ENCODE results near the gene GNAI1.

Gene GNAI1

GRCh38 chr7:80230327-80230726, 95.7 kb downstream of the GNAI1 start:
- ChIA-PET CTCF (no interaction called here), POLR2A (no interaction called here)
- H3K4me3 ChIP-seq (ENCODE audit: low read depth, low read length) = no peak overlapping the region
- no peak for TF ChIP-seq CTCF (IDR thresholded peaks at IDR 0.05; ENCODE audit: insufficient read depth, low read length, missing control alignments)
- DNase-seq (ENCODE audit: low read depth, low spot score) = no peak

- H3K4me3 ChIP-seq (ENCODE audit: low read depth, low read length) = no peak overlapping the region
- ChIA-PET CTCF (interaction anchor here (2.1 kb wide), 1 partner anchor 9 kb away, joined by 5 read pairs; no protein-coding TSS in a partner anchor), POLR2A (no interaction called here)
- TF ChIP-seq CTCF (IDR thresholded peaks at IDR 0.05; ENCODE audit: insufficient read depth, low read length, missing control alignments) = no peak
- peak; percentile 28 for DNase-seq (ENCODE audit: low read depth, low spot score)
Measured at GRCh38 chr7:80231707-80232106, 97.1 kb downstream of the GNAI1 start.

- H3K4me3 ChIP-seq (ENCODE audit: low read depth, low read length) = no peak overlapping the region
- no peak for DNase-seq (ENCODE audit: low read depth, low spot score)
- ChIA-PET POLR2A (no interaction called here), CTCF (interaction anchor here (0.8 to 2.1 kb wide), 5 partner anchors 8 to 159 kb away, joined by 3 to 5 read pairs (median 3); no protein-coding TSS in a partner anchor)
- TF ChIP-seq CTCF (IDR thresholded peaks at IDR 0.05; ENCODE audit: insufficient read depth, low read length, missing control alignments) = no peak
Measured at GRCh38 chr7:80232979-80233724, 98.5 kb downstream of the GNAI1 start.

GRCh38 chr7:80235334-80235733, 100.7 kb downstream of the GNAI1 start:
- no peak for DNase-seq (ENCODE audit: low read depth, low spot score)
- no peak for TF ChIP-seq CTCF (IDR thresholded peaks at IDR 0.05; ENCODE audit: insufficient read depth, low read length, missing control alignments)
- ChIA-PET CTCF (interaction anchor here (1.2 to 1.5 kb wide), 2 partner anchors 9 to 10 kb away, joined by 3 to 5 read pairs; no protein-coding TSS in a partner anchor), POLR2A (no interaction called here)
- no peak overlapping the region for H3K4me3 ChIP-seq (ENCODE audit: low read depth, low read length)

- no peak overlapping the region for H3K4me3 ChIP-seq (ENCODE audit: low read depth, low read length)
- ChIA-PET CTCF (interaction anchor here (0.7 to 1.5 kb wide), 2 partner anchors 11 to 176 kb away, joined by 3 read pairs; no protein-coding TSS in a partner anchor), POLR2A (no interaction called here)
- no peak for TF ChIP-seq CTCF (IDR thresholded peaks at IDR 0.05; ENCODE audit: insufficient read depth, low read length, missing control alignments)
- DNase-seq (ENCODE audit: low read depth, low spot score) = no peak
Measured at GRCh38 chr7:80236681-80237080, 102.0 kb downstream of the GNAI1 start.

- ChIA-PET CTCF (no interaction called here), POLR2A (no interaction called here)
- DNase-seq (ENCODE audit: low read depth, low spot score) = no peak
- no peak overlapping the region for H3K4me3 ChIP-seq (ENCODE audit: low read depth, low read length)
- no peak for TF ChIP-seq CTCF (IDR thresholded peaks at IDR 0.05; ENCODE audit: insufficient read depth, low read length, missing control alignments)
Measured at GRCh38 chr7:80240265-80241025, 105.8 kb downstream of the GNAI1 start.

Data from AG04449 (cell line).